CD14-positive monocyte (primary cell): ENCODE data around the gene CR1L. TPM values are rescaled to one million over a fixed set of nuclear protein-coding genes. Genes with fewer than 3 reads are reported as not detected.
"Not testable (repeated sequence)": the region's sequence is repeated elsewhere in the genome, so short reads cannot be mapped to it uniquely, and the experiment has no call there.

Experiments used
- DNase-seq, 3 donors: peaks; one replicate each; pipeline ENCODE4 v3.0.0-alpha.2; 2011 to 2022
- H2AFZ ChIP-seq: 2 replicates; pipeline ENCODE4 v1.6.0; 2012; ENCODE audit warnings: mild to moderate bottlenecking, low read depth, low read length, inconsistent platforms; ENCODE audit not compliant: insufficient read depth, poor library complexity, severe bottlenecking
- H3K27ac ChIP-seq, 2 donors: 1 replicate in 1 of 2; 2 replicates in 1 of 2; pipeline ENCODE4 v1.5.1; 2012 to 2013; ENCODE audit warnings: low read length in 2 of 2, control low read depth in 1 of 2, inconsistent platforms in 1 of 2, low read depth in 1 of 2, mild to moderate bottlenecking in 1 of 2
- H3K27me3 ChIP-seq, 2 donors: one replicate each; pipeline versions ENCODE4 v1.6.0 to v1.6.1; 2011 to 2013; ENCODE audit warnings: low read length in 2 of 2; ENCODE audit not compliant: control insufficient read depth in 2 of 2, insufficient read depth in 2 of 2
- H3K36me3 ChIP-seq, 2 donors: replicated peaks in 1 of 2; 1 replicate in 1 of 2; 2 replicates in 1 of 2; pipeline versions ENCODE4 v1.5.1 to v1.6.1; 2012 to 2013; ENCODE audit warnings: low read length in 2 of 2, control low read depth in 1 of 2, inconsistent platforms in 1 of 2, mild to moderate bottlenecking in 1 of 2; ENCODE audit not compliant: insufficient read depth in 2 of 2, control insufficient read depth in 1 of 2
- H3K4me1 ChIP-seq, 2 donors: 1 replicate in 1 of 2; 2 replicates in 1 of 2; pipeline versions ENCODE4 v1.5.1 to v1.6.1; 2012 to 2013; ENCODE audit warnings: low read length in 2 of 2, control low read depth in 1 of 2, inconsistent platforms in 1 of 2, mild to moderate bottlenecking in 1 of 2, moderate library complexity in 1 of 2; ENCODE audit not compliant: insufficient read depth in 2 of 2, control insufficient read depth in 1 of 2
- H3K4me2 ChIP-seq: replicated peaks from 2 replicates; pipeline ENCODE3; 2012; ENCODE audit warnings: low read length, moderate library complexity, mild to moderate bottlenecking; ENCODE audit not compliant: poor library complexity, severe bottlenecking; ENCODE audit errors: extremely low read depth
- H3K4me3 ChIP-seq, 3 experiments: fragments of 200-600 bp in 1 of 3; sonication (generic) in 1 of 3; replicated peaks in 1 of 3; 1 replicate in 2 of 3; 2 replicates in 1 of 3; pipeline ENCODE4 v1.5.1; 2011 to 2013; ENCODE audit warnings: low read length in 3 of 3, mild to moderate bottlenecking in 3 of 3, control low read depth in 2 of 3, low read depth in 2 of 3, inconsistent platforms in 1 of 3, moderate library complexity in 1 of 3
- H3K79me2 ChIP-seq: 2 replicates; pipeline ENCODE4 v1.6.0; 2012; ENCODE audit warnings: mild to moderate bottlenecking, control low read depth, inconsistent platforms, low read length, moderate library complexity; ENCODE audit not compliant: insufficient read depth
- H3K9ac ChIP-seq: 2 replicates; pipeline ENCODE4 v1.6.0; 2017; ENCODE audit warnings: low read length, mild to moderate bottlenecking; ENCODE audit not compliant: insufficient read depth, poor library complexity, severe bottlenecking
- H3K9me3 ChIP-seq, 2 donors: replicated peaks in 1 of 2; 1 replicate in 1 of 2; 2 replicates in 1 of 2; pipeline versions ENCODE4 v1.5.1 to v1.6.1; 2012 to 2013; ENCODE audit warnings: low read length in 2 of 2, control low read depth in 1 of 2; ENCODE audit not compliant: control insufficient read depth in 1 of 2, insufficient read depth in 1 of 2
- H4K20me1 ChIP-seq: 2 replicates; pipeline ENCODE4 v1.6.0; 2012; ENCODE audit warnings: mild to moderate bottlenecking, low read length, control low read depth, moderate library complexity; ENCODE audit not compliant: insufficient read depth
- H3K27ac Mint-ChIP-seq, 7 donors: one replicate each; pipeline ENCODE4 v1.8.0; 2020; ENCODE audit warnings: mild to moderate bottlenecking in 7 of 7, mixed read lengths in 7 of 7, moderate library complexity in 6 of 7, inconsistent platforms in 2 of 7
- H3K27me3 Mint-ChIP-seq, 3 donors: one replicate each; pipeline ENCODE4 v1.8.0; 2021 to 2022; ENCODE audit warnings: low read depth in 3 of 3, mild to moderate bottlenecking in 3 of 3, mixed read lengths in 3 of 3, moderate library complexity in 3 of 3, inconsistent platforms in 1 of 3
- H3K36me3 Mint-ChIP-seq, 2 donors: one replicate each; pipeline ENCODE4 v1.8.0; 2020; ENCODE audit warnings: mixed read lengths in 2 of 2, inconsistent platforms in 1 of 2, mild to moderate bottlenecking in 1 of 2
- H3K4me1 Mint-ChIP-seq: one replicate; pipeline ENCODE4 v1.8.0; 2020; ENCODE audit warnings: mild to moderate bottlenecking, mixed read lengths
- H3K4me3 Mint-ChIP-seq, 2 donors: one replicate each; pipeline ENCODE4 v1.8.0; 2020; ENCODE audit warnings: mild to moderate bottlenecking in 2 of 2, mixed read lengths in 2 of 2, moderate library complexity in 1 of 2
- H3K9me3 Mint-ChIP-seq, 7 donors: one replicate each; pipeline ENCODE4 v1.8.0; 2020 to 2022; ENCODE audit warnings: mixed read lengths in 7 of 7, mild to moderate bottlenecking in 6 of 7, moderate library complexity in 6 of 7, inconsistent platforms in 2 of 7
- WGBS: methylation state at CpG from one replicate; pipeline ENCODE4 v1.1.5; 2013; ENCODE audit warnings: missing lambda C conversion rate; ENCODE audit not compliant: insufficient coverage; 5-methylcytosine and 5-hydroxymethylcytosine counted together
- intact Hi-C, 2 donors: fragments of 100-400 bp; cut with micrococcal nuclease; formaldehyde crosslinking; loops; one replicate each; pipeline versions ENCODE4 v1.15.0 to v1.15.1; 2023
- polyA plus RNA-seq, 3 donors: library from polyadenylated mRNA; depleted of rRNA in 1 of 3; unstranded in 2 of 3; stranded (reverse) in 1 of 3; fragments of 300-500 nt in 2 of 3; fragments of >200 nt in 1 of 3; fragmentation: Illumina TruSeq in 2 of 3; gene quantifications; 1 replicate in 2 of 3; 2 replicates in 1 of 3; pipeline ENCODE4 v1.2.3, GENCODE V29; 2012 to 2021
- TF ChIP-seq, protein P1 (sequence below): fragments of 200-600 bp; IDR thresholded peaks from one replicate; pipeline ENCODE4 v1.8.0; 2022; ENCODE audit warnings: antibody characterized with exemption, mild to moderate bottlenecking

The CR1L gene
- polyA plus RNA-seq, 3 donors: 0.49 TPM; not detected in 2

GRCh38 chr1:207702317-207702716 lies 57.4 kb downstream of the CR1L start:
- TF ChIP-seq, protein P1, sequence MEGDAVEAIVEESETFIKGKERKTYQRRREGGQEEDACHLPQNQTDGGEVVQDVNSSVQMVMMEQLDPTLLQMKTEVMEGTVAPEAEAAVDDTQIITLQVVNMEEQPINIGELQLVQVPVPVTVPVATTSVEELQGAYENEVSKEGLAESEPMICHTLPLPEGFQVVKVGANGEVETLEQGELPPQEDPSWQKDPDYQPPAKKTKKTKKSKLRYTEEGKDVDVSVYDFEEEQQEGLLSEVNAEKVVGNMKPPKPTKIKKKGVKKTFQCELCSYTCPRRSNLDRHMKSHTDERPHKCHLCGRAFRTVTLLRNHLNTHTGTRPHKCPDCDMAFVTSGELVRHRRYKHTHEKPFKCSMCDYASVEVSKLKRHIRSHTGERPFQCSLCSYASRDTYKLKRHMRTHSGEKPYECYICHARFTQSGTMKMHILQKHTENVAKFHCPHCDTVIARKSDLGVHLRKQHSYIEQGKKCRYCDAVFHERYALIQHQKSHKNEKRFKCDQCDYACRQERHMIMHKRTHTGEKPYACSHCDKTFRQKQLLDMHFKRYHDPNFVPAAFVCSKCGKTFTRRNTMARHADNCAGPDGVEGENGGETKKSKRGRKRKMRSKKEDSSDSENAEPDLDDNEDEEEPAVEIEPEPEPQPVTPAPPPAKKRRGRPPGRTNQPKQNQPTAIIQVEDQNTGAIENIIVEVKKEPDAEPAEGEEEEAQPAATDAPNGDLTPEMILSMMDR: no peak
- H3K27ac ChIP-seq: no peak overlapping the region
- Mint-ChIP-seq H3K4me3 (no peak overlapping the region), H3K4me1 (peaks cover 6% of the 10 kb centered on the region), H3K9me3 (peaks cover 0 to 3% (median 0%) of the 10 kb centered on the region in 7 donors), H3K27ac (no peak overlapping the region), H3K27me3 (peaks cover 0 to 2% (median 2%) of the 10 kb centered on the region in 3 donors), H3K36me3 (no peaks in the 10 kb centered on the region)
- no peak for DNase-seq
- 100% methylated on average over 1 of the region's 1 CpG for WGBS
- H3K27me3 ChIP-seq: no peaks in the 10 kb centered on the region
- no peak overlapping the region for H3K4me2 ChIP-seq
- H3K79me2 ChIP-seq: no peaks in the 10 kb centered on the region
- no peak overlapping the region for H3K4me3 ChIP-seq
- no peaks in the 10 kb centered on the region for H3K9me3 ChIP-seq
- intact Hi-C loops: no loop called here
- H3K36me3 ChIP-seq: no peaks in the 10 kb centered on the region
- H2AFZ ChIP-seq: no peak overlapping the region
- H3K9ac ChIP-seq: no peak overlapping the region
- no peaks in the 10 kb centered on the region for H3K4me1 ChIP-seq
- no peaks in the 10 kb centered on the region for H4K20me1 ChIP-seq

DNA sequence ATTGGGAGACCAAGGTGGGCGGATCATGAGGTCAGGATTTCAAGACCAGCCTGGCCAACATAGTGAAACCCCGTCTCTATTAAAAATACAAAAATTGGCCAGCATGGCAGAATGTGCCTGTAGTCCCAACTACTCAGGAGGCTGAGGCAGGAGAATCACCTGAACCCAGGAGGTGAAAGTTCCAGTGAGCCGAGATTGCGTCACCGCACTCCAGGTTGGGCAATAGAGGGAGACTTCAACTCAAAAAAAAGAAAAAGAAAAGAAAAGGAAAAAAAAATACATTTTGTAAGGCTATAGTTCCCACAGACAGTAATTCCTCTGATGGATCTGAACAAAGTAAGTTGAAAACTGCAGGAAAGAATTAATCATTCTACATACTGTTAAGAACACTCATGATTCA lies 58.8 kb downstream of the CR1L start:
- Histone ChIP-seq H4K20me1 (no peaks in the 10 kb centered on the region), H3K4me2 (no peak overlapping the region), H3K4me3 (no peak overlapping the region), H3K36me3 (no peaks in the 10 kb centered on the region), H3K27me3 (no peaks in the 10 kb centered on the region), H3K79me2 (no peaks in the 10 kb centered on the region), H2AFZ (no peak overlapping the region), H3K4me1 (no peaks in the 10 kb centered on the region), H3K27ac (no peak overlapping the region), H3K9me3 (no peaks in the 10 kb centered on the region), H3K9ac (no peak overlapping the region)
- H3K27ac Mint-ChIP-seq: no peak overlapping the region
- H3K4me3 Mint-ChIP-seq: no peak overlapping the region
- H3K4me1 Mint-ChIP-seq: peaks cover 5% of the 10 kb centered on the region
- TF ChIP-seq, protein P1: no peak
- H3K9me3 Mint-ChIP-seq: peaks cover 0 to 3% (median 0%) of the 10 kb centered on the region in 7 donors
- no peaks in the 10 kb centered on the region for H3K36me3 Mint-ChIP-seq
- DNase-seq: no peak
- WGBS: 96% methylated on average over 2 of the region's 5 CpGs
- intact Hi-C loops: no loop called here
- peaks cover 0 to 2% (median 2%) of the 10 kb centered on the region in 3 donors for H3K27me3 Mint-ChIP-seq

DNA sequence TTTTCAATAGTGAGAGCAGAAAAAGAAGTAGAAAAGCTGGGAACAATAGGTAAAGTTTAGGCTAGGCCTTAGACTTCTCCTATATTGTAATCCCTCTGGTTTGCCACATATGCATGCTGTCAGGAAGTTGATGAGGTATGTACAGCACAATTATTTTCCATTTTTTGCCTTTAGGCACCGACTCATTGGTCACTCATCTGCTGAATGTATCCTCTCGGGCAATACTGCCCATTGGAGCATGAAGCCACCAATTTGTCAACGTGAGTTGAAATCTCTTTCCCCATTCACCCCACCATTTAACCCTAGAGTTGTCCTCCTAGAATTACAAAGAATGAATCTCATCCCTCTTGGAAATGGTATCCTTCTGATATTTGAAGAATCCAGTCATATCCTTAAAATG lies 63.1 kb downstream of the CR1L start:
- H3K4me3 Mint-ChIP-seq, H3K9ac ChIP-seq, DNase-seq, intact Hi-C loops, H3K4me1 ChIP-seq, H3K27ac ChIP-seq, H3K4me1 Mint-ChIP-seq, H3K9me3 ChIP-seq, H3K79me2 ChIP-seq, H3K27me3 Mint-ChIP-seq, H3K27ac Mint-ChIP-seq, H3K36me3 Mint-ChIP-seq, H2AFZ ChIP-seq, H3K4me3 ChIP-seq, H4K20me1 ChIP-seq, H3K4me2 ChIP-seq, H3K27me3 ChIP-seq, H3K36me3 ChIP-seq, H3K9me3 Mint-ChIP-seq: not testable (repeated sequence)
- 92% methylated on average over 3 of the region's 3 CpGs for WGBS
